GM18505 (cell line): ENCODE results near the gene CDC20B.
"Not testable (repeated sequence)": the region's sequence is repeated elsewhere in the genome, so short reads cannot be mapped to it uniquely, and the experiment has no call there.

ENCODE experiments used
- ATAC-seq: cut with Tn5 transposase; IDR thresholded peaks from one replicate; pipeline ENCODE4 v1.9.1; 2021; ENCODE audit not compliant: unreplicated experiment
- POLR2A ChIP-seq: IDR thresholded peaks from 4 replicates; pipeline ENCODE4 v1.6.1; 2011; ENCODE audit warnings: borderline replicate concordance; ENCODE audit not compliant: insufficient read depth, insufficient read length; ENCODE audit errors: extremely low read depth

Gene CDC20B

DNA sequence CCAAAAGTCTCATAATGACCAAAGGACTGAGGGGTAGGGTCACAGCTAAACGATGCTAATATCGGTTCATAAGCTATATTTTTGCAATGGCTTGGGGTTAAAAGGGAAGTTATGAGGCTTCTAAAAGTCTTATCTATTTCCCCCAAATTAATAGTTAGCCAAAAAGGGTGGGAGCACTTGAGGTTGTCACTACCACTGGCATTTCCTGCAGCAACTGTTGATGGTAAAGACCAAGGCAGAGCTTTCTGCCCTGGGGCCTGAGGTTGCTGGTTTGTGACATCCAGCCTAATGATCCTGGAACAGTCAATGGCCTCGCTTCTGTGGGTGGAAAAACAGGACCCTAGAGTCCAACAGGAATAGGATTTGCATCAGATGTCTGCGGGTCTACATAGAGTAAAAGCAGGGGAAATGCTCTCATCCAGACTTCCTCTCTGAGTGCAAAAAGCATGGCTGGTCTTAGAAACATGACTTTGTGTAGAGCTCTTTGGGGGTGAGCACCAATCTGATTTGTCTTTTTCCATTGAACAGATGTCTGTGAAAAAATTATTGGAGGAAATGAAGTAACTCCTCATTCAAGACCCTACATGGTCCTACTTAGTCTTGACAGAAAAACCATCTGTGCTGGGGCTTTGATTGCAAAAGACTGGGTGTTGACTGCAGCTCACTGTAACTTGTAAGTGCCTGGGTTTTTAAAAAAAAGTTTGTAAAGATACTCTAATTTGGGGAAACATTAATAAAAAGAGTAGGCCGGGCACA is 67.9 kb downstream of the CDC20B start:
- ATAC-seq: no peak
- TF ChIP-seq POLR2A: no peak

GRCh38 chr5:55104036-55104772 is 68.8 kb downstream of the CDC20B start:
- ATAC-seq: no peak
- no peak for TF ChIP-seq POLR2A

GRCh38 chr5:55102348-55102747 is 70.6 kb downstream of the CDC20B start, which contains the start of gene GZMA:
GZMA (plus strand) TSS chr5:55102646; CDS start chr5:55102683, 37 bp downstream.
- TF ChIP-seq POLR2A: no peak
- ATAC-seq: no peak

DNA sequence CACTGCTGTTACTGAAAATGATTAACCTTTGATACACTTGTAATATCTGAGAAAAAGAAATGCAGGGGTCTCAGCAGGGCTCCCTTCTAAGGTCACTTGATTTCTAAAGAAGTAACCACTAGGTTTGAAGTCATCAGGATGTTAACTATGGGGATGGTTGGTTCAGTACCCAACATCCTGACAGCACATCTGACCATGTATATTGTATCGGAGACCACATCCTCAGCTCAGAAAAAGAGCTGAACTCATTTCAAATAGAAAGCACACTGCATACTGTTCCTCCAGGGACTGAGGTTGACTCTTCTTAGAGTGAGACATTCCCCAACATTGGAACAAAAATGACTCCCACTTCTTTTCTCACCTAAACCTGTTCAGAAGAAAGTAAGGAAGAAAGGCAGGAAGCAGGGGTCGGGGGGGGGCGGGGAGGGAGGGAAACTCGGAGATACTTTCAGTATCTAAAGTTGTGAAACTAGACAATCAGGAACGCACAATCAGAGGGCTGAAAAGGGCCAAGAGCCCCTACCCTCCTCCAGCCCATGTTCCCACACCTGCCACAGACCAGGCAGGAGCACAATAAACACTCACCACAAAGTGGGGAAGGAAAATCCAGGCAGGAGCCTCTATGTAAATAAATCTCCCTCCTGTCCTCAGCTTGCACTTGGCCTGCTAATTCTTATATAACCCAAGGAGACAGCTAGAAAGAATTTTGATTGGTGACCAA is 71.3 kb downstream of the CDC20B start:
- TF ChIP-seq POLR2A: no peak
- no peak for ATAC-seq

GRCh38 chr5:55101148-55101547 is 71.8 kb downstream of the CDC20B start:
- ATAC-seq: not testable (repeated sequence)

DNA sequence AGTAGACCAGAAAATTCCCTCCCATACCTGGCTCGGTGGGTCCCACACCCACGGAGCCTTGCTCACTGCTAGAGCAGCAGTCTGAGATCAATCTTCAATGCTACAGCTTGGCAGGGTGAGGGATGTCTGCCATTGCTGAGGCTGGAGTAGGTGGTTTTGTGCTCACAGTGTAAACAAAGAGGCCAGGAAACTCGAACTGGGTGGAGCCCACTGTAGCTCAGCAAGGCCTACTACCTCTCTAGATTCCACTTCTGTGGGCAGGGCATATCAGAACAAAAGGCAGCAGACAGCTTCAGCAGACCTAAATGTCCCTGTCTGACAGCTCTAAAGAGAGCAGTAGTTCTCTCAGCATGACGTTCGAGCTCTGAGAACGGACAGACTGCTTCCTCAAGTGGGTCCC is 76.1 kb downstream of the CDC20B start:
- ATAC-seq: no peak
- TF ChIP-seq POLR2A: no peak

GRCh38 chr5:55096182-55096581 is 76.8 kb downstream of the CDC20B start:
- no peak for ATAC-seq
- TF ChIP-seq POLR2A: no peak

DNA sequence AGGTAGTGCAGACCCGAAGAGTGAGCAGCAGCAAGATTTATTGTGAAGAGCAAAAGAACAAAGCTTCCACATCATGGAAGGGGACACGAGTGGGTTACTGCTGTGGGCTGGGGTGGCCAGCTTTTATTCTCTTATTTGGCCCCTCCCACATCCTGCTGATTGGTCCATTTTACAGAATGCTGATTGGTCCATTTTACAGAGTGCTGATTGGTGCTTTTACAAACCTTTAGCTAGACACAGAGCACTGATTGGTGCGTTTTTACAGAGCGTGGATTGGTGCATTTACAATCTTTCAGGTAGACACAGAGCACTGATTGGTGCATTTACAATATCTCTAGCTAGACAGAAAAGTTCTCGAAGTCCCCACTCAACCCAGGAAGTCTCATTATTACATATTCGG is 82.0 kb downstream of the CDC20B start:
- ATAC-seq: not testable (repeated sequence)

GRCh38 chr5:55089301-55089700 is 83.7 kb downstream of the CDC20B start:
- ATAC-seq: not testable (repeated sequence)

GRCh38 chr5:55081541-55081940 is 91.4 kb downstream of the CDC20B start:
- no peak for ATAC-seq
- no peak for TF ChIP-seq POLR2A

DNA sequence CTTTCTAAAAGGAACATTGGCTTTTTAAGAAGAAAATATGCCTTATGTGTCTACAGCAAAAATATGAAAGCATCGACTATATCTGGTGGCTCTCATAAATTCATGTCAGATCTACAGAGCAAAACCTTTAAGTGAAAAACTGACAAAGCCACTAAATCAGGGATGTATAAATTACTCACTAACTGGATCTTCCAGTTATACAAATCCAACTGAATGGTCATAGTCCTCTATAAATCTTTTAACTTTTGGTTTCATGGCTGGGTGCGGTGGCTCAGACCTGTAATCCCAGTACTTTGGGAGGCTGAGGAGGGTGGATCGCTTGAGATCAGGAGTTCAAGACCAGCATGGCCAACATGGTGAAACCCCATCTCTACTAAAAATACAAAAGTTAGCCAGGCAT is 99.8 kb downstream of the CDC20B start:
- no peak for TF ChIP-seq POLR2A
- no peak for ATAC-seq

DNA sequence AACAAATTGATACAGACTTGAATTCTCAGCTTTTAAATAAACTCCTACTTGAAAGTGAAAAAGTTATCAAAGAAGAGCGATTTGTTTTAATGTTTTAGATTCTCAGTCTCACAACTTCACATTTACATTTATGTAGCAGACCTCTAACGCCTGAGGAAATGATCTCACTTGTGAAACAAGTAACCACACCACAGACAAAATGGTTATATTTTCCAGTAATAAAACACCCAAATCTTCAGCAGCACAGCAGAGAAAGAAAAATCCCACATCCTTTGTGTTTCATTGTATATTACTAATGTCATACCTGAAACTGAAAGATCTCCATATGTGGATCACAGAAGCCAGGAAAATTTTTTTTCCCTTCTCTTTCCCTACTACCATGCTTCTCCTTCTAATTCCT is 100.3 kb downstream of the CDC20B start:
- no peak for ATAC-seq
- TF ChIP-seq POLR2A: no peak

DNA sequence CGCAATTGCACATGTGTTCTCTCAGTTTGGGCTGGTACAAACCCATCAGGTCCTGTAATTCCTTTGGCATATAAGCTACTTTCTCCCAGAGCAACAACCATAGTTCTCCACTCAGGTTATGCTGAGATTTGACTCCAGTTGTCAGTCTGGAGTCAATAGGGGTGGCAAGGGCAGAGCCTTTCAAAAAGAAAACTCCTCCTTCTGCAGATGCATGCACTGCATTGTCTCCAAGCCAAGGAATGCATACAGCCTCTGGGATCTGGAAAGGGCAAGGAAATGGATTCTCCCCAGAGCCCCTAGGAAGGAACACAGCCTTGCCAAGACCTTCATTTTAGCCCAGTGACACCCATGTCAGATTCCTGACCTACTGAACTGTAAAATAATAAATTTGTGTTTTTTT is 101.6 kb downstream of the CDC20B start:
- no peak for ATAC-seq
- TF ChIP-seq POLR2A: no peak

GRCh38 chr5:55070968-55071367 is 102.0 kb downstream of the CDC20B start:
- no peak for TF ChIP-seq POLR2A
- no peak for ATAC-seq
